HG03135 (cell line): ENCODE data around the gene IL6R.

Experiments used
- ATAC-seq: cut with Tn5 transposase; IDR thresholded peaks from one replicate; pipeline ENCODE4 v1.9.1; 2021; ENCODE audit warnings: mild to moderate bottlenecking, moderate library complexity; ENCODE audit not compliant: unreplicated experiment

The IL6R gene

GRCh38 chr1:154502744-154503115 lies 97.6 kb downstream of the IL6R start:
- ATAC-seq = no peak

- no peak for ATAC-seq
Measured at GRCh38 chr1:154503898-154504297, 98.8 kb downstream of the IL6R start.

DNA sequence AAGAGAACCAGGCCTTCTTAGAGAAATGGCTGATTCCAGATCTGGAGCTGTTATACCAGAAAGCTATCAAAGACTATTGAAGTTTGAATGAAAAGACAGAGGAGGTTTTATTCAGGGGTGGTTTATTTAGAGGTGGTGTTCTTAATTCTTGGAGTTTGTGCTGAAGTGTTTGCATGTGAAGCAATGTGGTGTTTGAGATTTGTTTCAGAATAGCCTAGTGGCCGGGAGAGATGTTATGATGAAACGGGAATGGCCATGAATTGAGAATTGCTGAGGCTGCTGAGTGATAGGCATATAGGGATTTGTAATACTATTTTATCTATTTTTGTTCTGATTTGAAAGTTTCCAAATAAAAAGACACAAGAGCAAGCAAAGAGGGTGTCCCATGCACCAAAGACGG lies 107.6 kb downstream of the IL6R start:
- no peak for ATAC-seq

- no peak for ATAC-seq
Measured at GRCh38 chr1:154514066-154514553, 109.0 kb downstream of the IL6R start.

DNA sequence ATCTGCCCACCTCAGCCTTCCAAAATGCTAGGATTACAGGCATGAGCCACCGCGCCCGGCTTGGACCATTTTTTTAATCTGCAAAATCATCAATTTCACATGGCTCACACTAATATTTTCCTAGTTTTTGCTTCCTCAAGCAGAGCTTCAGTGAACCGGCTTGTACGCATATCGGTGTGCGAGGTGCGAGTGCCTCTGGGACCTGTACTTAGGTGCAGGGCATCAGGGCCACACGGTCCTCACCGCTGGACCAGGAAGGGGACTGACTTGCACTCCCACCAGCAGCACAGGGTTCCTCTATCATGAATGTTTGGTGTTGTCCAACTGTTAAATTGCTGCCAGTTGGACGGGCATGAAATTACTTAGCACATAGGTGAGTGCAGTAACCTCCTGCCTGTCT lies 112.5 kb downstream of the IL6R start:
- ATAC-seq = no peak
